Measurements from ENCODE around the gene VPS33B. TPM values are rescaled to one million over a fixed set of nuclear protein-coding genes. Genes with fewer than 3 reads are reported as not detected.
A peak's percentile ranks its signal among the peaks of the same experiment; 100 is the strongest.

VPS33B gene
- total RNA-seq, 4 donors from 2014 or later, result 9.5 to 11.4 (median 10.4) TPM

DNA sequence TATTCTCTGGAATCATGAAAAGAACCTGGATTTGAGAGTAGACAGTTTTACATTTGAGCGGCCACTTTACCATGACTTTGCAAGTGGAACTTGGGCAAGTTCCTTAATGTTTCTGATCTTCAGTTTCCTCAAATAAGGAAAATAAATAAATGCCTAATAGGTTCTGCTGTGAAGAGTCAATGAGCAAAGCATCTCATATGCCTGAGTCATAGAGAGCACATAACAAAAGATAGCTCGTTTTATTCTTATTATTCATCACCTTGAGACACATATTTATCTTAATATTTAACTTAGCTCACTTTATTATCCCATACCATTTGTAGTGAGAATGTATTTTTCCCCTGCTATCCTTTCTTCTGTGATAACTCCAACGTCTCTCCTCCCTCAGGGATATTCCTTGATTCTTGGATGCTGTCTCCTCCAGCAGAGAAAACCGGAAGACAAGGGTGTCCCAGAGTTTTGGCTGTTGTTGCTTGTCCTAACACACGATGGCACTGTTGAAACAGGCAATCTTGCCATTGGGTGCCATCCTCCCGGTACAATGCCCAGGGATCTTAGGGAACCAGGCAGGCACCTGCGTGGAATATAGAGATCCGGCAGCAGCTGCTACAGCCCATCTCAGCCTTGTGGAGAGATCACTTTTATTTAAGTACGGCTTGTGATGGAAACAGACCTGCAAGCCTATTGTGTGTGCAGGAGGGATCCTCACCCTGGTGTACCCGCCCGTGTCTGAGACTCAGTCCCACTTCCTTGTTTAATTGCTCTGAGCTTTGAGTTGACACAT lies 33.3 kb upstream of the VPS33B start:
- no peak for DNase-seq (ENCODE audit: extremely low spot score)
- Histone ChIP-seq H3K4me3 (no peak overlapping the region), H3K36me3 (no peaks in the 10 kb centered on the region), H3K27ac (replicated peaks in 1 of 4) (no peak overlapping the region), H3K4me1 (peaks cover 0 to 6% (median 3%) of the 10 kb centered on the region in 4 donors), H3K27me3 (peaks cover 0 to 60% (median 0%) of the 10 kb centered on the region in 4 donors), H3K9me3 (no peaks in the 10 kb centered on the region)
- no peak for TF ChIP-seq POLR2AphosphoS5 (IDR thresholded peaks at IDR 0.05)
- no peak for TF ChIP-seq POLR2A (IDR thresholded peaks at IDR 0.05; ENCODE audit: low read depth)
- TF ChIP-seq, protein P1, sequence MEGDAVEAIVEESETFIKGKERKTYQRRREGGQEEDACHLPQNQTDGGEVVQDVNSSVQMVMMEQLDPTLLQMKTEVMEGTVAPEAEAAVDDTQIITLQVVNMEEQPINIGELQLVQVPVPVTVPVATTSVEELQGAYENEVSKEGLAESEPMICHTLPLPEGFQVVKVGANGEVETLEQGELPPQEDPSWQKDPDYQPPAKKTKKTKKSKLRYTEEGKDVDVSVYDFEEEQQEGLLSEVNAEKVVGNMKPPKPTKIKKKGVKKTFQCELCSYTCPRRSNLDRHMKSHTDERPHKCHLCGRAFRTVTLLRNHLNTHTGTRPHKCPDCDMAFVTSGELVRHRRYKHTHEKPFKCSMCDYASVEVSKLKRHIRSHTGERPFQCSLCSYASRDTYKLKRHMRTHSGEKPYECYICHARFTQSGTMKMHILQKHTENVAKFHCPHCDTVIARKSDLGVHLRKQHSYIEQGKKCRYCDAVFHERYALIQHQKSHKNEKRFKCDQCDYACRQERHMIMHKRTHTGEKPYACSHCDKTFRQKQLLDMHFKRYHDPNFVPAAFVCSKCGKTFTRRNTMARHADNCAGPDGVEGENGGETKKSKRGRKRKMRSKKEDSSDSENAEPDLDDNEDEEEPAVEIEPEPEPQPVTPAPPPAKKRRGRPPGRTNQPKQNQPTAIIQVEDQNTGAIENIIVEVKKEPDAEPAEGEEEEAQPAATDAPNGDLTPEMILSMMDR (IDR thresholded peaks at IDR 0.05), result peak; percentile 66 to 84 (median 81)
- intact Hi-C loops (cut with DNase I), result loop anchor here (1.0 to 5.0 kb wide), 2 partner anchors 167 to 216 kb away; no protein-coding TSS in a partner anchor
- WGBS, result 20% methylated on average over 11 of the region's 11 CpGs

DNA sequence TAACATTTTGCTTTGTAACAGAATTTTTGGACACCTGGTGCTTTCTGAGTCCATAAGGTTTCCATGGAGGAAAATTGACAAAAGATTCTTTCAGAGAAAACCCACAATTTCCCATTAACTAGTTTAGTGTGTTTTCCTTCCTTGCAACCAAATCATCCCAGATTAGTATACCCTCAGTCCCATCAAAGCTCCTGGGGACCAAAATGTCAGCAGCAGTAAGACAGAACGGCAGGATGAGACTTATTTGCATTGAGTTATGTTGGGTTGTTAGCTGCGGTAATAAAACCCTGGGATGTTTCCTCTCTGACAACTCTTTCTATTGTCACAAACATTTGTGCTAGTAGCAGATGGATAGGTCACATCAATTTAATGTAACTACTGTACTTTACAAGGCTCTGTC lies 32.4 kb upstream of the VPS33B start:
- intact Hi-C loops (cut with DNase I), result loop anchor here (5.0 kb wide), 2 partner anchors 98 to 167 kb away; no protein-coding TSS in a partner anchor
- H3K9me3 ChIP-seq, result no peaks in the 10 kb centered on the region
- no peak overlapping the region for H3K4me3 ChIP-seq
- peaks cover 0 to 53% (median 0%) of the 10 kb centered on the region in 4 donors for H3K27me3 ChIP-seq
- WGBS, result 26% methylated on average over 2 of the region's 2 CpGs
- TF ChIP-seq, protein P1 (IDR thresholded peaks at IDR 0.05), result no peak
- TF ChIP-seq POLR2AphosphoS5 (IDR thresholded peaks at IDR 0.05) (no peak), EP300 (IDR thresholded peaks at IDR 0.05) (no peak), POLR2A (IDR thresholded peaks at IDR 0.05; ENCODE audit: low read depth) (no peak)
- H3K36me3 ChIP-seq, result no peaks in the 10 kb centered on the region
- no peak for DNase-seq (ENCODE audit: extremely low spot score)
- no peak overlapping the region for H3K27ac ChIP-seq (replicated peaks in 1 of 4)
- peaks cover 0 to 10% (median 6%) of the 10 kb centered on the region in 4 donors for H3K4me1 ChIP-seq

DNA sequence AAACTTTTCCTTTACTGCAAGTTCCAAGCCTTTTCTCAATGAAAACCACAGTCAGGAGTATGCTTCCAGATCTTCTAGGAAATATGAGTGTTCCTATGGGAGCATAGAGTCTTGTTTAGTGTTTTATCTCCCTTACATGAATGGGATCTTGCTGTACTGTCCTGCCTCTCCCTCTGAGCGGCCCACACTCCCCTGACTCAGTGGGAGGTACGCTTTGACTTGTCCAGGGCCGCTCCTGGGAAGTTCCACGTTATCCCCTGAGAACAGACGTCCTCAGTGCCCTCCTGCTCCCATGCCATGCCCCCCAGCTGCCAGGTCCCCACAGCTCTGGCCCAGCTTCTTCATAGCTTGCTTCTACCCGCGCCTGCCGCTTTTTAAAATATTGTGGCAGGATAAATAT lies 28.9 kb upstream of the VPS33B start:
- TF ChIP-seq EP300 (IDR thresholded peaks at IDR 0.05), result no peak
- TF ChIP-seq, protein P1 (IDR thresholded peaks at IDR 0.05), result no peak
- TF ChIP-seq POLR2A (IDR thresholded peaks at IDR 0.05; ENCODE audit: low read depth), result no peak
- TF ChIP-seq POLR2AphosphoS5 (IDR thresholded peaks at IDR 0.05), result no peak
- Histone ChIP-seq H3K9me3 (no peaks in the 10 kb centered on the region), H3K36me3 (no peaks in the 10 kb centered on the region), H3K4me3 (no peak overlapping the region), H3K4me1 (peaks cover 0 to 13% (median 10%) of the 10 kb centered on the region in 4 donors), H3K27ac (replicated peaks in 1 of 4) (no peak overlapping the region), H3K27me3 (peaks cover 0 to 27% (median 0%) of the 10 kb centered on the region in 4 donors)
- WGBS, result 87% methylated on average over 8 of the region's 8 CpGs
- intact Hi-C loops (cut with DNase I), result loop anchor here (5.0 kb wide), 1 partner anchor 94 kb away; no protein-coding TSS in a partner anchor
- no peak for DNase-seq (ENCODE audit: extremely low spot score)

DNA sequence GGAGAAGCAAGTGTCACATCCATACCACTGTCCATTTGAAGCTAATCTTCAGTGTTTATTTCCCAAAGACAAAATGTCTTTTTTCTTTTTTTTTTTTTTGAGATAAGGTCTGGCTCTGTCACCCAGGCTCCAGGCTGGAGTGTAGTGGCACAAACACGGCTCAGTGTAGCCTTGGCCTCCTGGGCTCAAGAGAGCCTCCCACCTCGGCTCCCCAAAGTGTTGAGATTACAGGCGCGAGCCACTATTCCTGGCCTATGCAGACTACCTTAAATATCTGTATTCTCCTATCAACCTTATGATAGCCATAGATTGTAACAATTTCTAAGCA lies 27.7 kb upstream of the VPS33B start:
- WGBS, result 66% methylated on average over 4 of the region's 4 CpGs
- no peak overlapping the region for H3K4me3 ChIP-seq
- no peak for DNase-seq (ENCODE audit: extremely low spot score)
- intact Hi-C loops (cut with DNase I), result loop anchor here (5.0 kb wide), 1 partner anchor 93 kb away; no protein-coding TSS in a partner anchor
- H3K36me3 ChIP-seq, result no peaks in the 10 kb centered on the region
- no peak for TF ChIP-seq EP300 (IDR thresholded peaks at IDR 0.05)
- TF ChIP-seq, protein P1 (IDR thresholded peaks at IDR 0.05), result no peak
- TF ChIP-seq POLR2AphosphoS5 (IDR thresholded peaks at IDR 0.05), result no peak
- no peak for TF ChIP-seq POLR2A (IDR thresholded peaks at IDR 0.05; ENCODE audit: low read depth)
- H3K4me1 ChIP-seq, result peaks cover 0 to 8% (median 8%) of the 10 kb centered on the region in 4 donors
- H3K9me3 ChIP-seq, result no peaks in the 10 kb centered on the region
- H3K27me3 ChIP-seq, result peaks cover 0 to 18% (median 0%) of the 10 kb centered on the region in 4 donors
- no peak overlapping the region for H3K27ac ChIP-seq (replicated peaks in 1 of 4)
